ENCODE measurements around the gene LRRC4B. TPM values are rescaled to one million over a fixed set of nuclear protein-coding genes. Genes with fewer than 3 reads are reported as not detected.
"Not testable (repeated sequence)": the region's sequence is repeated elsewhere in the genome, so short reads cannot be mapped to it uniquely, and the experiment has no call there.

The LRRC4B gene, protein sequence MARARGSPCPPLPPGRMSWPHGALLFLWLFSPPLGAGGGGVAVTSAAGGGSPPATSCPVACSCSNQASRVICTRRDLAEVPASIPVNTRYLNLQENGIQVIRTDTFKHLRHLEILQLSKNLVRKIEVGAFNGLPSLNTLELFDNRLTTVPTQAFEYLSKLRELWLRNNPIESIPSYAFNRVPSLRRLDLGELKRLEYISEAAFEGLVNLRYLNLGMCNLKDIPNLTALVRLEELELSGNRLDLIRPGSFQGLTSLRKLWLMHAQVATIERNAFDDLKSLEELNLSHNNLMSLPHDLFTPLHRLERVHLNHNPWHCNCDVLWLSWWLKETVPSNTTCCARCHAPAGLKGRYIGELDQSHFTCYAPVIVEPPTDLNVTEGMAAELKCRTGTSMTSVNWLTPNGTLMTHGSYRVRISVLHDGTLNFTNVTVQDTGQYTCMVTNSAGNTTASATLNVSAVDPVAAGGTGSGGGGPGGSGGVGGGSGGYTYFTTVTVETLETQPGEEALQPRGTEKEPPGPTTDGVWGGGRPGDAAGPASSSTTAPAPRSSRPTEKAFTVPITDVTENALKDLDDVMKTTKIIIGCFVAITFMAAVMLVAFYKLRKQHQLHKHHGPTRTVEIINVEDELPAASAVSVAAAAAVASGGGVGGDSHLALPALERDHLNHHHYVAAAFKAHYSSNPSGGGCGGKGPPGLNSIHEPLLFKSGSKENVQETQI
- total RNA-seq (2014; rRNA removed; shearing (Covaris generic)) = 1.8 and 5.6 TPM in 2 replicates

DNA sequence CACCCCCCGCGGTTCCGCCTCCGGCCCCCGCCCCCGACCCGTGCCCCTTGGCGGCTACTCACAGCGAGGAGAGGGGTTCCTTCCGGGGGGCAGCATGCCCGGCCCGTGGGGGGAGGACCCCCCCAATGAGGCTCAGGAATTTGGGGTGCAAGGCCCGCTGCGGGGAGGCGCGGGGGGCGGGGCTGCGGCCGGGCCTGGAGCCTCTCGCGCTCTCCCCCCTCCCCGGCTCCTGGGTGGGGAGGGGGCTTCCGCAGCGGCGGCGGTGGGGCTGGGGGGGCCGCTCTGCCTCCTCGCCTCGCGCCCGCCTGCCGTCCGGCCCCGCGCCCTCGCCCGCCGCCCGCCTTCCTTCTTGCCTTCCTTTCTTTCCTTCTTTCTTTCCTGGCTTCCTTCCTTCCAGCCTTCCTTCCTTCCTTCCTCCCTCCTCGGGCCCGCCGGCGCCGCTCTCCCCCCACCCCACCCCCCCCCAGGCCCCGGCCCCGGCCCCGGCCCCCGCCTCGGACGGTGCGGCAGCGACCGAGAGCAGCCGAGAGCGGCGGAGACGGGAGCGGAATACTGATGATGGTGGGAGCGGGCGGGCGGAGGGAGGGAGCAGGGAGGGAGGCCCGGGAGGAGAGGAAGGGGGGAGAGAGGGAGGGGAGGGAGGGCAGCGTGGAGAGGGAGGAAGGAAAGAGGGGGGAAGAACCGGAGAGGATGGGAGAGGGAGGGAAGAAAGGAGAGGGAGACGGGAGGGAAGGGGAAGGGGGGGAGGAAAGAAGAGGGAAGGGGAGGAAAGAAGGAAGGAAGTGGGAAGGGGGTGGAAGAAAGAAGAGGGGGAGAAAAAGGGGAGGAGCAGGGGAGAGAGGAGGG lies at the start of gene LRRC4B:
Gene LRRC4B (minus strand): TSS at position 554 of the 846 bp plus-strand sequence. CDS start 19,597 bp downstream, outside the sequence.
- peak; percentile 55 for DNase-seq (ENCODE audit: low read depth)

DNA sequence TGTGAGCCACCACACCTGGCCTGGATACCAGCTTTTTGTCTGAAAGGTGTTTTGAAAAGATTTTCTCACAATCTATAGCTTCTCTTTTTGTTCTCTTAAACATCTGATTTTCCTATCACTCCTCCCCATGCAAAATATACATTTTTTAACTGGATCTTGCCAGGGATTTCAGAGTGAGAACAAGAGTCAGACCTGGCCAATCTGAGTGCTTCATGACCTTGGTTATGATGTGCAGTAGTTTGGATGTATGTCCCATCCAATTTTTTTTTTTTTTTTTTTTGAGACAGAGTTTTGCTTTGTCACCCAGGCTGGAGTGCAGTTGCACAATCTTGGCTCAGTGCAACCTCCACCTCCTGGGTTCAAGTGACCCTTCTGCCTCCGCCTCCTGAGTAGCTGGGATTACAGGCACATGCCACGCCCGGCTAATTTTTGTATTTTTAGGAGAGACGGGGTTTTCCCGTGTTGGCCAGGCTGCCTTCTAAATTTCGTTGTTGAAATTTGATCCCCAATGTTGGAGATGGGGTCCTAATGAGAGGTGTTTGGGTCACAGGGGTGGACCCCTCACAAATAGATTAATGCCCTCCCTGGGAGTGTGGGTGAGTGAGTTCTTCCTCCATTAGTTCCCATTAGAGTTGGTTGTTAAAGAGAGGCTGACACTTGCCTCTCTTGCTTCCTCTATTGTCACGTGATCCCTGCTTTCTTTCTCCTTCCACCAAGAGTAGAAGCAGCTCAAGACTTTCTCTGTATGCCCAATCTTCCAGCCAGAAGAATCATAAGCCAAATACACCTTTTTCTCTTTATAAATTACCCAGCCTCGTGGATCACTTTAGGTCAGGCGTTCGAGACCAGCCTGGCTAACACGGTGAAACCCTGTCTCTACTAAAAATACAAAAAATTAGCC lies 44.5 kb upstream of the LRRC4B start:
- DNase-seq (ENCODE audit: low read depth) = not testable (repeated sequence)

GRCh38 chr19:50607874-50608785 lies 39.9 kb upstream of the LRRC4B start:
- peak; percentile 99 for DNase-seq (ENCODE audit: low read depth)

- DNase-seq (ENCODE audit: low read depth) = no peak
These were observed 39.2 kb upstream of the LRRC4B start for GRCh38 chr19:50607388-50607787.

- DNase-seq (ENCODE audit: low read depth) = peak; percentile 55
These were observed 38.0 kb upstream of the LRRC4B start for GRCh38 chr19:50606059-50606836.

GRCh38 chr19:50604264-50605073 lies 36.2 kb upstream of the LRRC4B start:
- DNase-seq (ENCODE audit: low read depth) = not testable (repeated sequence)

DNA sequence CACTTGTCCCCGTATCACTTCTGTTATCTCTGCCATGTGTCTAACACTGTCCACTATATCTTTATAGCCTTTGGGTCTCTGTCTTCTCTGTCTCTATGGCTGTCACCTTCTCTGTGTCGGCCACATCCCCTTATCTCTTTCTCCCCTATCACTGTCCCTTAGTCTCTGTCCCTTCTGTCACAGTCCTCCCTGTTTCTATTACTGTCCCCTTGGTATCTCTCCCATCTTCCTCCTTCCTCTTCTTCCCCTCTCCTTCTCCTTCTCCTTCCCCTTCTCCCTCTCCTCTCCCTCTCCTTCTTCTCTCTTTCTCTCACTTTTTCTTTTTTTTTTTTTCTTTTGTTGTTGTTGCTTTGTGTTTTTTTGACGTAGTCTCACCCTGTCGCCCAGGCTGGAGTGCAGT lies 34.7 kb upstream of the LRRC4B start:
- DNase-seq (ENCODE audit: low read depth) = no peak

DNA sequence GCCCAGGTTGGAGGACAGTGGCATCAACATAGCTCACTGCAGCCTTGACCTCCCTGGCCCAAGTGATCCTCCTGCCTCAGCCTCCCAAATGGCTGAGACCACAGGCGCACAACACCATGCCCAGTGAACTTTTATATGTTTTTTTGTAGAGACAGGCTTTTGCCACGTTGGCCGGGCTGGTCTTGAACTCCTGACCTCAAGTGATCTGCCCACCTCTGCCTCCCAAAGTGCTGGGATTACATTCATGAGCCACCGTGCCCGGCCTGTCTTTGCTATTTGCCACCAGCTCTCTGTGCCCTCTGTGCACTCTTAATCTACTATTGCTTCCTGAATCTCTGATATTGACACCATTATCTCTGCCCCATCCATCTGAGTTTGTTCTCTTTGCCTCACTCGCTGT lies 34.3 kb upstream of the LRRC4B start:
- no peak for DNase-seq (ENCODE audit: low read depth)

DNA sequence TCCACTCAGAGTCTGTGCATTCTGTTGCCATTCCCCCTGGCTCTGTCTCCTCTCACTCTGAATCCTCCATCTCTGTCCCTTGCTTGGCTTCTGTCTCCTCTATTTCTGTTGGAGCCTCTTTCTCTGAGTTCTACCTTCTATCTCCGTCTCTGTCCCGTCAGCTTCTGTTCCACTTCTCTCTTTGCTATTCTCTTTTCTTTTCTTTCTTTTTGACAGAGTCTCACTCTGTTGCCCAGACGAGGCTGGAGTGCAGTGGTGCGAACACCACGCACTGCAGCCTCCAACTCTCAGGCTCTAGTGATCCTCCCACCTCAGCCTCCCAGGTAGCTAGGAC lies 33.8 kb upstream of the LRRC4B start:
- no peak for DNase-seq (ENCODE audit: low read depth)

- peak; percentile 19 for DNase-seq (ENCODE audit: low read depth)
These were observed 33.3 kb upstream of the LRRC4B start for GRCh38 chr19:50601407-50602088.

GRCh38 chr19:50599427-50599826 lies 31.2 kb upstream of the LRRC4B start:
- DNase-seq (ENCODE audit: low read depth) = peak; percentile 25

DNA sequence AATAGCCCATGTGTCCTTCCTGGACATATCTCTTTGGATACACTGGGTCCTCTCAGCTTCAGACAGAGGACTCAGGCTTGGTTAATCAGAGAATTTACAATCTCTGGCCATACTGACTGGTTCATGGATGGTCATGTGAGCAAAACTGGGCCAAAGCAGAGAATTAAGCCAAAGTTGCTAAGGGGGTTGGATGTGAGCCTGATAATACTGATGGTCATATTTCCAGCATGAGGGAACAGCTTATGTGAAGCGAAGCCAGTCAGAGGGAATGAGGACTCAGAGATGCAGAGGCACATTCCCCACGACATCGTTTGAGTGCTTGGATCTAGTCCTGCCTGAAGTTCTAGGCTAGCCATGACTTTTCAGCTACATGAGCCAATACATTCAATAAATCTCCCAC lies 22.0 kb upstream of the LRRC4B start:
- DNase-seq (ENCODE audit: low read depth) = no peak

GRCh38 chr19:50581795-50582660 lies 13.8 kb upstream of the LRRC4B start:
- not testable (repeated sequence) for DNase-seq (ENCODE audit: low read depth)

DNA sequence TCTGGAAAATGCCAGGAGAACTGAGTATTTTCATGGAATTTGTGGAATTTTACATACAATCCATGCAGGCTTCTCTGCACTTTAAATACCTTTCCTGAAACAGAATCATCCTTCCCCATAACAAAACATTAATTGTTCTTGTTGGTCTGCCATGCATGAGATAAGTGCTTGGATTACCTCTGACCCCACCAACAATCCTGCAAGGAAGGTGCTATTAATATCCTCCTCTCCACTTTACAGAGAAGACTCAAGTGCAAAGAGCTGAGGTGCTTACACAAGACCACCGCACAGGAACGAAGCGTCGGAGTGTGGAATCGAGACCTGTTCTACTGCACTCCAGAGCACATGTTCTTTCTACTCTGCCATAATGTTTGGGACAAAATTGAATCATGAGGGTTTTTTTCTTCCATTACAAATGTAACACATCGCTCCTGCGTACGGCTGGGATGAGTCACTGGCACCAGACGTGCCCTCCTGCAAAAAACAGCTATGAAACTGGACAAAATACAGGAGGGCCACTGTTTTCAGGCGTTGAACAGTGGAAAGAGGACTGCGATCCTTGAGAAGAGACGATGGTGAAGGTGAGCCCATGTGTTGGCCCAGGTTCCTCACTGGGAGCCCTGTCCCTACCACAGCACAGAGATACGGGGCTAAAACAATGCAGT lies 12.9 kb upstream of the LRRC4B start:
- DNase-seq (ENCODE audit: low read depth) = peak; percentile 47

- DNase-seq (ENCODE audit: low read depth) = no peak
These were observed 12.0 kb upstream of the LRRC4B start for GRCh38 chr19:50580240-50580639.

GRCh38 chr19:50576769-50577168 lies 8.5 kb upstream of the LRRC4B start:
- not testable (repeated sequence) for DNase-seq (ENCODE audit: low read depth)

All from Daoy (cell line).